IMR-90 (cell line): ENCODE measurements around the gene PLA2G4B. TPM values are rescaled to one million over a fixed set of nuclear protein-coding genes. Genes with fewer than 3 reads are reported as not detected.

Experiments used
- ATAC-seq: fragments of 200-7000 bp; cut with Tn5 transposase; 2 replicates; pipeline ENCODE4 v1.9.1; 2020; ENCODE audit warnings: low read depth, mild to moderate bottlenecking, moderate library complexity
- BruUV-seq: library from RNA; stranded (reverse); fragments of 400-500 nt; replicated peaks from 2 replicates; lab custom pipeline; 2021; lab: Mats Ljungman, UMichigan
- CTCF ChIA-PET: fragments of 300-600 bp; formaldehyde crosslinking; extraction: SDS; loops from one replicate; lab custom pipeline; 2021; ENCODE audit warnings: antibody characterized with exemption; lab: Yijun Ruan, JAX
- POLR2A ChIA-PET: fragments of 300-600 bp; sonication (Branson Sonifier 250); formaldehyde crosslinking; loops from one replicate; lab custom pipeline; 2022; ENCODE audit warnings: antibody characterized with exemption; ENCODE audit not compliant: unreplicated experiment; lab: Charles Lee
- DNase-seq: peaks from one replicate; pipeline ENCODE4 v3.0.0; 2013
- H2AFZ ChIP-seq: replicated peaks from 2 replicates; pipeline ENCODE3; 2013; ENCODE audit warnings: low read length, mild to moderate bottlenecking; ENCODE audit not compliant: poor library complexity
- H2AK5ac ChIP-seq: 2 replicates; pipeline ENCODE4 v1.6.1; 2013; ENCODE audit warnings: low read depth, low read length, inconsistent platforms
- H2AK9ac ChIP-seq: replicated peaks from 2 replicates; pipeline ENCODE3; 2013; ENCODE audit warnings: mild to moderate bottlenecking, low read depth, low read length, moderate library complexity; ENCODE audit not compliant: poor library complexity
- H2BK120ac ChIP-seq: 2 replicates; pipeline ENCODE4 v1.6.1; 2013; ENCODE audit warnings: low read depth, low read length, inconsistent platforms
- H2BK15ac ChIP-seq: 3 replicates; pipeline ENCODE4 v1.6.1; 2013; ENCODE audit warnings: low read depth, low read length, inconsistent platforms
- H2BK20ac ChIP-seq: 2 replicates; pipeline ENCODE4 v1.6.1; 2013; ENCODE audit warnings: low read depth, mild to moderate bottlenecking, inconsistent platforms, low read length, moderate library complexity
- H2BK5ac ChIP-seq: 2 replicates; pipeline ENCODE4 v1.6.1; 2013; ENCODE audit warnings: mild to moderate bottlenecking, low read depth, low read length, inconsistent platforms; ENCODE audit not compliant: poor library complexity, severe bottlenecking
- H3K14ac ChIP-seq: replicated peaks from 2 replicates; pipeline ENCODE4 v1.6.1; 2013; ENCODE audit warnings: low read depth, low read length, inconsistent platforms
- H3K18ac ChIP-seq: 2 replicates; pipeline ENCODE4 v1.6.1; 2013; ENCODE audit warnings: low read depth, low read length, control low read depth
- H3K23ac ChIP-seq: 2 replicates; pipeline ENCODE4 v1.6.1; 2013; ENCODE audit warnings: low read depth, low read length, inconsistent platforms
- H3K27ac ChIP-seq: 2 replicates; pipeline ENCODE4 v1.5.1; 2013; ENCODE audit warnings: mild to moderate bottlenecking, control low read depth, low read length; ENCODE audit not compliant: insufficient read depth
- H3K27me3 ChIP-seq: 2 replicates; pipeline ENCODE4 v1.6.1; 2013; ENCODE audit warnings: low read length; ENCODE audit not compliant: control insufficient read depth, insufficient read depth
- H3K36me3 ChIP-seq: 2 replicates; pipeline ENCODE4 v1.6.1; 2013; ENCODE audit warnings: low read length, mixed read lengths; ENCODE audit not compliant: control insufficient read depth, insufficient read depth
- H3K4ac ChIP-seq: 2 replicates; pipeline ENCODE4 v1.6.1; 2013; ENCODE audit warnings: low read depth, low read length, inconsistent platforms
- H3K4me1 ChIP-seq: 2 replicates; pipeline ENCODE4 v1.6.1; 2013; ENCODE audit warnings: low read length, mixed read lengths; ENCODE audit not compliant: control insufficient read depth, insufficient read depth
- H3K4me2 ChIP-seq: 2 replicates; pipeline ENCODE4 v1.6.1; 2013; ENCODE audit warnings: low read depth, mild to moderate bottlenecking, control low read depth, low read length, moderate library complexity
- H3K4me3 ChIP-seq: 2 replicates; pipeline ENCODE4 v1.5.1; 2013; ENCODE audit warnings: low read depth, mild to moderate bottlenecking, control low read depth, low read length, moderate library complexity; ENCODE audit not compliant: insufficient read depth
- H3K56ac ChIP-seq: 2 replicates; pipeline ENCODE4 v1.6.1; 2013; ENCODE audit warnings: low read length, inconsistent platforms; ENCODE audit not compliant: insufficient read depth; ENCODE audit errors: extremely low read depth
- H3K79me1 ChIP-seq, 2 experiments: 2 replicates each; pipeline ENCODE4 v1.6.1; 2013; ENCODE audit warnings: low read length in 2 of 2, inconsistent platforms in 1 of 2, low read depth in 1 of 2
- H3K9ac ChIP-seq: 2 replicates; pipeline ENCODE4 v1.6.1; 2013; ENCODE audit warnings: low read depth, low read length, control low read depth
- H3K9me1 ChIP-seq: 2 replicates; pipeline ENCODE4 v1.6.1; 2013; ENCODE audit warnings: low read length, inconsistent platforms; ENCODE audit not compliant: insufficient read depth
- H3K9me3 ChIP-seq: 2 replicates; pipeline ENCODE4 v1.6.1; 2013; ENCODE audit warnings: low read length; ENCODE audit not compliant: control insufficient read depth, insufficient read depth
- H4K20me1 ChIP-seq: 2 replicates; pipeline ENCODE4 v1.6.1; 2013; ENCODE audit warnings: low read length, inconsistent platforms; ENCODE audit not compliant: insufficient read depth
- H4K5ac ChIP-seq: 2 replicates; pipeline ENCODE4 v1.6.1; 2013; ENCODE audit warnings: mild to moderate bottlenecking, low read depth, low read length, control low read depth
- H4K8ac ChIP-seq, 2 experiments: 2 replicates each; pipeline ENCODE4 v1.6.1; 2013; ENCODE audit warnings: low read depth in 2 of 2, low read length in 2 of 2, control low read depth in 1 of 2, inconsistent platforms in 1 of 2
- H4K91ac ChIP-seq: 2 replicates; pipeline ENCODE4 v1.6.1; 2013; ENCODE audit warnings: low read depth, low read length, inconsistent platforms; ENCODE audit not compliant: insufficient read depth
- BHLHE40 ChIP-seq: fragments of 150-350 bp; IDR thresholded peaks from 2 replicates; pipeline ENCODE4 v1.6.1; 2016; ENCODE audit warnings: mild to moderate bottlenecking, low read depth, low read length
- CEBPB ChIP-seq: IDR thresholded peaks from 2 replicates; pipeline ENCODE4 v1.6.1; 2012; ENCODE audit warnings: low read depth, low read length, improper control_type of control experiment
- MAFK ChIP-seq: IDR thresholded peaks from 2 replicates; pipeline ENCODE4 v1.6.1; 2012; ENCODE audit warnings: low read depth, low read length, improper control_type of control experiment
- MAZ ChIP-seq: IDR thresholded peaks from 2 replicates; pipeline ENCODE4 v1.6.1; 2012; ENCODE audit warnings: low read depth, mild to moderate bottlenecking, low read length, improper control_type of control experiment, moderate library complexity, borderline replicate concordance
- MXI1 ChIP-seq: IDR thresholded peaks from 2 replicates; pipeline ENCODE4 v1.6.1; 2012; ENCODE audit warnings: low read depth, mild to moderate bottlenecking, low read length, moderate library complexity, borderline replicate concordance
- NFE2L2 ChIP-seq: fragments of 150-350 bp; IDR thresholded peaks from 2 replicates; pipeline ENCODE4 v1.6.1; 2016; ENCODE audit warnings: low read depth, mild to moderate bottlenecking, low read length
- POLR2A ChIP-seq: IDR thresholded peaks from 2 replicates; pipeline ENCODE4 v1.6.1; 2012; ENCODE audit warnings: mild to moderate bottlenecking, low read depth, low read length
- RAD21 ChIP-seq: IDR thresholded peaks from 2 replicates; pipeline ENCODE4 v1.6.1; 2012; ENCODE audit warnings: low read length, improper control_type of control experiment
- RCOR1 ChIP-seq: IDR thresholded peaks from 2 replicates; pipeline ENCODE4 v1.6.1; 2012; ENCODE audit warnings: mild to moderate bottlenecking, low read length, improper control_type of control experiment; ENCODE audit not compliant: insufficient replicate concordance
- RFX5 ChIP-seq: IDR thresholded peaks from 2 replicates; pipeline ENCODE4 v1.8.0; 2012; ENCODE audit warnings: low read depth, mild to moderate bottlenecking, low read length, moderate library complexity
- SMC3 ChIP-seq: fragments of 150-350 bp; IDR thresholded peaks from 2 replicates; pipeline ENCODE4 v1.6.1; 2016; ENCODE audit warnings: low read depth, mild to moderate bottlenecking, antibody characterized with exemption, low read length, moderate library complexity
- WGBS, 2 experiments: methylation state at CpG; one replicate each; pipeline versions ENCODE4 v1.1.5 to v1.1.7; 2013; ENCODE audit warnings: missing lambda C conversion rate in 2 of 2; ENCODE audit not compliant: insufficient read length in 1 of 2; ENCODE audit errors: extremely low coverage in 2 of 2; 5-methylcytosine and 5-hydroxymethylcytosine counted together
- dilution Hi-C: fragments of 300-500 bp; cut with HindIII; formaldehyde crosslinking; loops from one replicate; pipeline ENCODE4 v1.14.3; 2018; ENCODE audit warnings: low sequenced_read_pairs; ENCODE audit not compliant: unreplicated experiment
- in situ Hi-C: fragments of 300-500 bp; cut with MboI; formaldehyde crosslinking; loops from 3 replicates; pipeline ENCODE4 v1.14.3; 2019; ENCODE audit warnings: low sequenced_read_pairs, inconsistent platforms, mixed read lengths
- intact Hi-C: fragments of 100-400 bp; cut with micrococcal nuclease; formaldehyde crosslinking; loops from 2 replicates; pipeline ENCODE4 v1.10.0; 2022
- polyA plus RNA-seq, 3 experiments: library from polyadenylated mRNA; depleted of rRNA; stranded (reverse); fragments of >200 nt; gene quantifications; 2 replicates each; pipeline ENCODE4 v1.2.3, GENCODE V29; 2012; ENCODE audit warnings: low replicate concordance in 1 of 3
- total RNA-seq: library from RNA; depleted of rRNA; stranded (reverse); fragments of >200 nt; gene quantifications from 2 replicates; pipeline ENCODE4 v1.2.3, GENCODE V29; 2012
- TF ChIP-seq, protein P1 (sequence below): conservative IDR thresholded peaks from 2 replicates; pipeline ENCODE4 v1.5.1; 2012; ENCODE audit warnings: mild to moderate bottlenecking, low read depth, low read length, improper control_type of control experiment
- TF ChIP-seq, protein P2 (sequence below): fragments of 150-350 bp; IDR thresholded peaks from 2 replicates; pipeline ENCODE4 v1.6.1; 2017; ENCODE audit warnings: mild to moderate bottlenecking, antibody characterized with exemption, low read length, low read depth
- TF ChIP-seq, protein P3 (sequence below): fragments of 150-350 bp; IDR thresholded peaks from 2 replicates; pipeline ENCODE4 v1.6.1; 2016; ENCODE audit warnings: low read depth, mild to moderate bottlenecking, low read length, moderate library complexity, borderline replicate concordance

Gene PLA2G4B
- total and polyA plus RNA-seq, 2 of the 4 experiments (the other 2 are of a cell fraction) = 0.18 to 3.1 TPM

DNA sequence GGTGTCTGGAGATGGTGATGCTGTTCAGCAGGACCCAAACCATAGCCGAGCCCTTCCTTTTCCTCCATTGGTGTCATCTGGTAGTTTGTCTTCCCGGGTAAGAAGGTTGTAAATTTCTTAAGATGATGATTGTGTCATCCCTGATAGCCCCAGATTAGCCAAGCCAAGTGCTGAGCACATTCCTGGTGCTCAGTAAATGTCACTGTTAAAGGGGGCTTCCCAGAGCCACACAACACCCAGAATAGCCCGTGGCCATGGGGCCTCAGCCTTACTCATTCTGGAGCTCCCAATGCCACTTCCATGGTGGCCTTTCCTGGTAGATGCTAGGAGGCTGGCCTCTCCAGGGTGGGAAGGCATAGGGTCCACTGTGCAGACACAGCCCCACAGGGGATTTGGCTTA lies 4.6 kb upstream of the PLA2G4B start:
- no peak overlapping the region for H3K4me2 ChIP-seq
- no peak overlapping the region for H3K18ac ChIP-seq
- dilution Hi-C loops (no loop called here), intact Hi-C loops (no loop called here), in situ Hi-C loops (no loop called here)
- peaks cover 9 to 22% of the 10 kb centered on the region in 2 experiments for H3K79me1 ChIP-seq
- H2BK5ac ChIP-seq = no peak overlapping the region
- H2AFZ ChIP-seq = no peak overlapping the region
- H3K27me3 ChIP-seq = no peaks in the 10 kb centered on the region
- DNase-seq (no peak), ATAC-seq (no peak)
- no peak overlapping the region for H3K9ac ChIP-seq
- H4K20me1 ChIP-seq = peaks cover 11% of the 10 kb centered on the region
- H2BK15ac ChIP-seq = no peak overlapping the region
- no peak overlapping the region for H2BK120ac ChIP-seq
- ChIA-PET POLR2A (no interaction called here), CTCF (no interaction called here)
- no CpG with 5 or more reads among the region's 3 CpGs for WGBS, 2 experiments
- H3K14ac ChIP-seq = no peak overlapping the region
- H3K4me3 ChIP-seq = no peak overlapping the region
- H4K91ac ChIP-seq = no peak overlapping the region
- H2BK20ac ChIP-seq = no peak overlapping the region
- BruUV-seq = no TSS peak
- H4K5ac ChIP-seq = no peak overlapping the region
- H3K27ac ChIP-seq = no peak overlapping the region
- no peak overlapping the region for H2AK5ac ChIP-seq
- H3K9me3 ChIP-seq = no peaks in the 10 kb centered on the region
- H4K8ac ChIP-seq = no peak overlapping the region
- no peak overlapping the region for H3K23ac ChIP-seq
- H2AK9ac ChIP-seq = no peak overlapping the region
- H3K9me1 ChIP-seq = peaks cover 11% of the 10 kb centered on the region; the same call in 1 of the 2 replicates
- no peak overlapping the region for H3K56ac ChIP-seq
- no peak overlapping the region for H3K4ac ChIP-seq
- no peaks in the 10 kb centered on the region for H3K4me1 ChIP-seq
- peaks cover 3% of the 10 kb centered on the region for H3K36me3 ChIP-seq
- TF ChIP-seq POLR2A (no peak), RAD21 (no peak), CEBPB (no peak), RCOR1 (no peak), MAZ (no peak), BHLHE40 (no peak), MAFK (no peak), RFX5 (no peak), NFE2L2 (no peak), SMC3 (no peak), MXI1 (no peak)
- TF ChIP-seq, protein P1, sequence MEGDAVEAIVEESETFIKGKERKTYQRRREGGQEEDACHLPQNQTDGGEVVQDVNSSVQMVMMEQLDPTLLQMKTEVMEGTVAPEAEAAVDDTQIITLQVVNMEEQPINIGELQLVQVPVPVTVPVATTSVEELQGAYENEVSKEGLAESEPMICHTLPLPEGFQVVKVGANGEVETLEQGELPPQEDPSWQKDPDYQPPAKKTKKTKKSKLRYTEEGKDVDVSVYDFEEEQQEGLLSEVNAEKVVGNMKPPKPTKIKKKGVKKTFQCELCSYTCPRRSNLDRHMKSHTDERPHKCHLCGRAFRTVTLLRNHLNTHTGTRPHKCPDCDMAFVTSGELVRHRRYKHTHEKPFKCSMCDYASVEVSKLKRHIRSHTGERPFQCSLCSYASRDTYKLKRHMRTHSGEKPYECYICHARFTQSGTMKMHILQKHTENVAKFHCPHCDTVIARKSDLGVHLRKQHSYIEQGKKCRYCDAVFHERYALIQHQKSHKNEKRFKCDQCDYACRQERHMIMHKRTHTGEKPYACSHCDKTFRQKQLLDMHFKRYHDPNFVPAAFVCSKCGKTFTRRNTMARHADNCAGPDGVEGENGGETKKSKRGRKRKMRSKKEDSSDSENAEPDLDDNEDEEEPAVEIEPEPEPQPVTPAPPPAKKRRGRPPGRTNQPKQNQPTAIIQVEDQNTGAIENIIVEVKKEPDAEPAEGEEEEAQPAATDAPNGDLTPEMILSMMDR = no peak
- TF ChIP-seq, protein P2, sequence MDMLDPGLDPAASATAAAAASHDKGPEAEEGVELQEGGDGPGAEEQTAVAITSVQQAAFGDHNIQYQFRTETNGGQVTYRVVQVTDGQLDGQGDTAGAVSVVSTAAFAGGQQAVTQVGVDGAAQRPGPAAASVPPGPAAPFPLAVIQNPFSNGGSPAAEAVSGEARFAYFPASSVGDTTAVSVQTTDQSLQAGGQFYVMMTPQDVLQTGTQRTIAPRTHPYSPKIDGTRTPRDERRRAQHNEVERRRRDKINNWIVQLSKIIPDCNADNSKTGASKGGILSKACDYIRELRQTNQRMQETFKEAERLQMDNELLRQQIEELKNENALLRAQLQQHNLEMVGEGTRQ = no peak
- TF ChIP-seq, protein P3, sequence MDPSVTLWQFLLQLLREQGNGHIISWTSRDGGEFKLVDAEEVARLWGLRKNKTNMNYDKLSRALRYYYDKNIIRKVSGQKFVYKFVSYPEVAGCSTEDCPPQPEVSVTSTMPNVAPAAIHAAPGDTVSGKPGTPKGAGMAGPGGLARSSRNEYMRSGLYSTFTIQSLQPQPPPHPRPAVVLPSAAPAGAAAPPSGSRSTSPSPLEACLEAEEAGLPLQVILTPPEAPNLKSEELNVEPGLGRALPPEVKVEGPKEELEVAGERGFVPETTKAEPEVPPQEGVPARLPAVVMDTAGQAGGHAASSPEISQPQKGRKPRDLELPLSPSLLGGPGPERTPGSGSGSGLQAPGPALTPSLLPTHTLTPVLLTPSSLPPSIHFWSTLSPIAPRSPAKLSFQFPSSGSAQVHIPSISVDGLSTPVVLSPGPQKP = no peak
